ENCODE measurements around the gene ZNF280D.

- TF ChIP-seq CTCF (IDR thresholded peaks at IDR 0.05) (no peak), POLR2AphosphoS5 (IDR thresholded peaks at IDR 0.05) (no peak)
Observed at GRCh38 chr15:56767315-56767714, 34.0 kb upstream of the ZNF280D start.

Measured in transverse colon (tissue), 4 donors.